K562 treated with DMSO at 1 percent for 4 hours (cell line): ENCODE results near the gene ZBTB9. TPM values are rescaled to one million over a fixed set of nuclear protein-coding genes. Genes with fewer than 3 reads are reported as not detected.

Experiments used
- total RNA-seq: library from RNA; unstranded; fragments of 300-600 nt; gene quantifications from 2 replicates; pipeline ENCODE4 v1.2.3, GENCODE V29; 2022; ENCODE audit not compliant: insufficient read depth

Gene ZBTB9, protein sequence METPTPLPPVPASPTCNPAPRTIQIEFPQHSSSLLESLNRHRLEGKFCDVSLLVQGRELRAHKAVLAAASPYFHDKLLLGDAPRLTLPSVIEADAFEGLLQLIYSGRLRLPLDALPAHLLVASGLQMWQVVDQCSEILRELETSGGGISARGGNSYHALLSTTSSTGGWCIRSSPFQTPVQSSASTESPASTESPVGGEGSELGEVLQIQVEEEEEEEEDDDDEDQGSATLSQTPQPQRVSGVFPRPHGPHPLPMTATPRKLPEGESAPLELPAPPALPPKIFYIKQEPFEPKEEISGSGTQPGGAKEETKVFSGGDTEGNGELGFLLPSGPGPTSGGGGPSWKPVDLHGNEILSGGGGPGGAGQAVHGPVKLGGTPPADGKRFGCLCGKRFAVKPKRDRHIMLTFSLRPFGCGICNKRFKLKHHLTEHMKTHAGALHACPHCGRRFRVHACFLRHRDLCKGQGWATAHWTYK
- 10.4 and 11.8 TPM in 2 replicates for total RNA-seq

DNA sequence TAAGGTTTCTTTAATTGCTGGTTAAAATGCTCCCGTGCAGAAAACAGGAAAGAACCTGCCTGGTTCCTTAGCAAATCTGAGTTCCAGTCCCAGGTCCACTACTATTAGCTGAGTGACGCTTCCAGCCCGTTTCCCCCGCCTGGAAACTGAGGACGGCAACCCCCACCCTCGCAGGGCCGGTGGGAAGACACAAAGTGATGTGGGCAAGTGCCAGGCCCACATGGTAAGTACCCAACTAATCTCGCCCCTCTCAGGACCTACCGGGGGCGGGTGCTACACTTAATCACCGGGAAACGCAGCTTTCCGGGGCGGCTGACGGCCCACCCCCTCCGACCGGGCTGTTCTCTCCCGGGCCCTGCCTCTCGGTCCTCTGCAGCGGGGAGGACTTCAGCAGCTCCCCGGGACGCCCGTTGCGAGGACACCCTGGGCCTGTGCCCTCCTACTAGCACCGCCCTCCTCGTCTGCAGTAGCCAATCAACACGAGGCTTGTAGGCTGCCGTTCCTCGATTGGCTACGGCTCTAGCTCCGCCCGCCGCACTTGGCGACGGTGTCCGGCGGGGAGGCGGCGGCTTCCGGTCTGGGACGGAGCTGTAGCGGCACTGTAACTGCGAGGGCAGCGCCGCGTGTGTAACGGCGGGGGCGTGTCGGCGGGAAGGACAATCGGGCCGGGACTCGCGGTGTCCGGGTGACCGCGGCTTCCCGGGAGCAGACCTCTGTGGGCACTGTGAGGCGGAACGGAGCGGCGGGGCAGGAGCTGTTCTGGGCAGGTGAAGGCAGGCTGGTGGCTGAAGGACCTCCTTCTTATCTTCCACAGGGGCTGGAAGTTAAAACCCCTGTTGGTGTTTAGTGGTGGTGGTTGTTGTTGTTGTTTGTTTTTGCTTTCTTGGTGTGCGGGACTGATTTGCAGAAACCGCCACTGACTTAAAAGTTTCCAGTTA, at the start of gene ZBTB9:
Gene ZBTB9 (plus strand): TSS at position 568 of the 938 bp plus-strand sequence. CDS start 525 bp downstream, outside the sequence.

DNA sequence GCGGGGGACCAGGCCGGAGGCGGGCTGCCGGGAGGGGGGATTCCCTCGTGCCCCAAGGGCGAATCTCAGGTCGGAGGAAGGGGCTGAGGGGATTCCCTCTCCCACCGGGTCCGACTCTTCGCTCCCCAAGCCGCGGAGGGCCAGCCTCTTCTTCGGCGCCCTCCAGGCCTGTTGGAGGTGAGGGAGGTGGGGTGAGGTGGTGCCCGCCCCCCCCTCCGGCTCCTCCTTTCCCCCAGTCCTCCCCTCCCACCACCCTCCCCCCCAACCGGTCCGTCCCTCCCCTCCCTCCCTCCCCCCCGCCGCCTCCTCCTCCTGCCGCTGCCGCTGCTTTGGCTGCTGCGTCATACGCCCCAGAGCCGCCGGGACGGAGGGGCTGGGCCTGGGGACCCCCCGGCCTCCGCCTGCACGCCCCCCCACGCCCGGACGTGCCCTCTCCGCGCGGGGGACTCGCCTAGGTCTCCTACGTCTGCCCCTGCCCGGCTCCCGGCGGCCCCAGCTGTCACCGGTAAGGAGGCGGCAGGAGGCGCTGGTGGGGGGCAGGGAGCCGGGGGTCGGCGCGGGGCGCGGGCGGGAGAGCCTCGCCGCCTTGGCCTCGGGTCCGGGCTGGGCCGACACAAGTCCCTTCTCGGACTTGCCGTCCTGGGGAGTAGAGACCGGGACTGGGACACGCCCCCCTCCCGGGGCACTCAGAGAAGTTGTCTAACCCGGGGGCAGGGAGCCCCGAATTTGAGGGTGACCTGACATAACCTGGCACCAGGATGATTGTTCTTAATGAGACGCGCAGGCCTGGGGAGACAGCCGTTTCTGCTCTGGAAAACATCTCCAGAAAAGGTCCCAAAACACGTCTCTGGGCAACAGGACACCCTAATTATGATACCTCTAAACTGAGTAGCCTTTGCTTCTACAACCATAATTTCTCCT, 43.4 kb upstream of the ZBTB9 start, which contains the start of gene PHF1:
Gene PHF1 (plus strand): TSS at position 304 of the 921 bp plus-strand sequence. CDS start 1,250 bp downstream, outside the sequence.

DNA sequence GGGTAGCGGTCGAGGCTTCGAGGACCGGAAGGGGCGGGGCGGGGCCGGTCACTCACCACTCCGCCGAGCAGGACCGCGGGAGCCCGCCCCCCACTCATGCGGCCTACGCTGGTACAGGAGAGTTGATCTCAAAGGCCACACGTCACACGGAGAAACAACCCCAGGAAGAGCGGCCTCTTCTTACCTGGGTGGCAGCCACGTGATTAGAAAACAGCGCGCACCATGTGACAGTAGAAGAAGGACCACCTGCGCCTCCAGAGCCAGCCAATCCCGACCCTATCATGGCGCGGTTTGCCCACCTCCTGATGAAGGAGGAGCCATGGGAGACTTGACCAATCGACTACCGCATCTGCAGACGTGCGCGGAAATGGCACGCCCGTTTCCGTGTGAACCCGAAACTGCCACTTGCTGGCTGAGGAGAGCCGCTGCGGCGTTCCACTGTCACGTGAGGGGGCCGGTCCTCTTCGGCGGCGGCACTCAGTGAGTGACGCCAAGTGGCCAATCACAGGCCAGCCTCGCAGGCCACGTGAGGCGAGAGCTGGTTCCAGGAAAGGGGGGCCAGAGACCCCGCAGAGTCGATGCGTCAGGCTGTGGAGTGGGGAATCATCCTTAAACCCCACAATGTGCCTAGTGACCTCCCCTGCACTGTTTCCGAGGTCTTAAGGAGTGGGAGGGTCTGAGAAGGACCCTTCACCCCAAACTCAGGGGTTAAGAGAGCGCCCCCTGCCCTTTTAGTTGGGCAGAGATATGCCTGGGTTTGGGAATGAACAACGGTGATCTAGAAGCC, 36.3 kb upstream of the ZBTB9 start, which contains the start of gene CUTA:
Gene CUTA (minus strand): TSS at position 205 of the 787 bp plus-strand sequence. CDS start 107 bp downstream, at position 98.

DNA sequence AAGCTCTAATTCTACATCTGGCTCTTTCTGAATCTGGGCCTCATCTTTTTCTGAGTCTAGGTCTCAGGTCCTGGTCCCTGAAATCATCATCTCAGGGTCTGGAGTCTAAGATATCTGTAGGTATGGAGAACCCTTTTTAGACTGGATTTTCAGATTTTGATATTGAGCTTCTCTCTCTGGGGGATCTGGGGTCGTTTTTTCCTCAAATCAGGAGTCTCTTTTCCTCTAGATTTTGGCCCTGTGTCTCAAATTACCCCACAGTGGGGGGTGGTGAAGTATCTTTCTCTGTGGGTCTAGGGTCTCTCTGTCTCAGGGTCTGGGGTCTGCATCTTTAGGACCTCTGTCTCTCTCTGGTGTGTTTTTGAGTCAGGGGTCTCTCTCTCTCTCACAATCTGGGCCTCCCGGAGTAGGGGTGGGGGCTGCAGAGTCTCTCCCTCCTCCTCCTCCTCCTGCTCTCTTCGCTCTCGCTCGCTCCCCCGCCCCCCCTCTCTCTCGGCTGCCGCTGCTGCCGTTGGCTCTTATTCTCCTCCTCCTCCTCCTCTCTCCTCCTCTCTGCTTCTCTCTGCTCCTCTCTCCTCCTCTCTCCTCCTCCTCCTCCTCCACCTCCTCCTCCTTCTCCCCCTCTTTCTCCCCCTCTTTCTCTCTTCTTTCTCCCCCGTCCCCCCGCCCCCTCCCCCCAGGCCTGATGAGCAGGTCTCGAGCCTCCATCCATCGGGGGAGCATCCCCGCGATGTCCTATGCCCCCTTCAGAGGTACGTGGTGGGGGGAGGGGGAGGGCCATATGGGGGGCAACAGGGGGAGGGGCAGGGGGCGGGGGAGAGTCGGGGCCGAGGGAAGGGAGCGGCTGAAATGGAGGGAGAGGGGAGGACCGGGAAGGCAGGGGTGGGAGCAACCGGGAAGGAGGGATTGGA, 34.5 kb upstream of the ZBTB9 start, which contains the start of gene SYNGAP1:
Gene SYNGAP1 (plus strand): TSS at position 486 of the 911 bp plus-strand sequence. CDS start 200 bp downstream, at position 686.

Other genes with a start within 250 kb of the ZBTB9 start
- gene HSD17B8, start 249.9 kb upstream of the ZBTB9 start, total RNA-seq, result 10.2 and 19.0 TPM in 2 replicates
- gene RING1, start 246.1 kb upstream of the ZBTB9 start, total RNA-seq, result 48.6 and 58.0 TPM in 2 replicates
- gene VPS52, start 182.7 kb upstream of the ZBTB9 start, total RNA-seq, result 25.9 and 40.7 TPM in 2 replicates
- gene RPS18, start 182.5 kb upstream of the ZBTB9 start, total RNA-seq, result 12,597 and 13,607 TPM in 2 replicates
- gene B3GALT4, start 177.5 kb upstream of the ZBTB9 start, total RNA-seq, result 0.64 and 1.3 TPM in 2 replicates
- gene WDR46, start 165.3 kb upstream of the ZBTB9 start, total RNA-seq, result 53.8 and 54.5 TPM in 2 replicates
- gene PFDN6, start 165.0 kb upstream of the ZBTB9 start, total RNA-seq, result 155 and 182 TPM in 2 replicates
- 31.0 and 34.6 TPM in 2 replicates for gene RGL2, start 155.6 kb upstream of the ZBTB9 start, total RNA-seq
- 141 and 157 TPM in 2 replicates for gene TAPBP, start 140.5 kb upstream of the ZBTB9 start, total RNA-seq
- 6.4 and 8.1 TPM in 2 replicates for gene ZBTB22, start 136.8 kb upstream of the ZBTB9 start, total RNA-seq
- 48.7 and 57.6 TPM in 2 replicates for gene DAXX, start 131.6 kb upstream of the ZBTB9 start, total RNA-seq
- gene KIFC1, start 62.8 kb upstream of the ZBTB9 start, total RNA-seq, result 83.0 and 95.7 TPM in 2 replicates
- gene PHF1, start 43.6 kb upstream of the ZBTB9 start, total RNA-seq, result 62.6 and 67.2 TPM in 2 replicates
- 395 and 427 TPM in 2 replicates for gene CUTA, start 36.5 kb upstream of the ZBTB9 start, total RNA-seq
- 6.6 and 10.9 TPM in 2 replicates for gene SYNGAP1, start 34.5 kb upstream of the ZBTB9 start, total RNA-seq
- gene BAK1, start 125.7 kb downstream of the ZBTB9 start, total RNA-seq, result 28.1 and 29.6 TPM in 2 replicates
- gene ITPR3, start 166.7 kb downstream of the ZBTB9 start, total RNA-seq, result 10.5 and 13.0 TPM in 2 replicates